H1 (cell line): ENCODE results near the gene CHAT. TPM values are rescaled to one million over a fixed set of nuclear protein-coding genes. Genes with fewer than 3 reads are reported as not detected.

Experiments used
- CTCF ChIA-PET: fragments of 300-600 bp; sonication (Branson Sonifier 250); formaldehyde crosslinking; loops from one replicate; lab custom pipeline; 2021; ENCODE audit not compliant: partially characterized antibody; lab: Charles Lee
- POLR2A ChIA-PET: fragments of 300-600 bp; sonication (Branson Sonifier 250); formaldehyde crosslinking; loops from one replicate; lab custom pipeline; 2021; ENCODE audit warnings: inconsistent platforms; ENCODE audit not compliant: partially characterized antibody; lab: Charles Lee
- DNase-seq, 2 experiments: peaks; one replicate each; pipeline versions ENCODE4 v3.0.0 to v3.0.0-alpha.2; 2010 to 2022; ENCODE audit warnings: low spot score in 2 of 2, low read depth in 1 of 2, mixed read lengths in 1 of 2
- FAIRE-seq: peaks from 2 replicates; lab custom pipeline; 2011; peaks lifted over from hg19 to GRCh38; lab: Jason Lieb, UNC
- H2AFZ ChIP-seq: 2 replicates; pipeline ENCODE4 v1.8.1; 2012; ENCODE audit warnings: low read length, inconsistent platforms
- H2AK5ac ChIP-seq: 2 replicates; pipeline ENCODE4 v1.6.1; 2013; ENCODE audit warnings: low read depth, low read length
- H2BK120ac ChIP-seq: replicated peaks from 2 replicates; pipeline ENCODE3; 2013; ENCODE audit warnings: low read depth, low read length, inconsistent platforms
- H2BK12ac ChIP-seq: 2 replicates; pipeline ENCODE4 v1.6.1; 2013; ENCODE audit warnings: low read depth, low read length
- H2BK15ac ChIP-seq: 2 replicates; pipeline ENCODE4 v1.6.1; 2013; ENCODE audit warnings: low read length
- H2BK20ac ChIP-seq: 2 replicates; pipeline ENCODE4 v1.6.1; 2013; ENCODE audit warnings: low read length
- H2BK5ac ChIP-seq: 2 replicates; pipeline ENCODE4 v1.6.1; 2013; ENCODE audit warnings: low read depth, low read length
- H3K14ac ChIP-seq: 2 replicates; pipeline ENCODE4 v1.6.1; 2013; ENCODE audit warnings: inconsistent platforms; ENCODE audit not compliant: insufficient read length
- H3K18ac ChIP-seq: 2 replicates; pipeline ENCODE4 v1.6.1; 2013; ENCODE audit warnings: low read length; ENCODE audit errors: extremely low read depth
- H3K23ac ChIP-seq: 2 replicates; pipeline ENCODE4 v1.6.1; 2013; ENCODE audit warnings: inconsistent platforms; ENCODE audit not compliant: insufficient read length
- H3K23me2 ChIP-seq: 2 replicates; pipeline ENCODE4 v1.6.1; 2013; ENCODE audit warnings: low read depth, low read length
- H3K27ac ChIP-seq: 2 replicates; pipeline ENCODE4 v1.6.1; 2011; ENCODE audit warnings: low read depth, low read length, inconsistent platforms
- H3K27me3 ChIP-seq, 4 experiments: replicated peaks in 1 of 4; 1 replicate in 1 of 4; 2 replicates in 3 of 4; pipeline versions ENCODE4 v1.6.1 to v1.8.1; 2011 to 2013; ENCODE audit warnings: low read length in 3 of 4, mild to moderate bottlenecking in 3 of 4, inconsistent platforms in 2 of 4, mixed read lengths in 2 of 4, moderate library complexity in 1 of 4; ENCODE audit not compliant: control insufficient read depth in 3 of 4, insufficient read depth in 3 of 4; ENCODE audit errors: extremely low read depth in 1 of 4
- H3K36me3 ChIP-seq, 4 experiments: 2 replicates each; pipeline versions ENCODE4 v1.6.1 to v1.8.1; 2011 to 2013; ENCODE audit warnings: mild to moderate bottlenecking in 4 of 4, low read length in 3 of 4, moderate library complexity in 2 of 4, control low read depth in 1 of 4, inconsistent platforms in 1 of 4; ENCODE audit not compliant: insufficient read depth in 4 of 4, control insufficient read depth in 2 of 4
- H3K4ac ChIP-seq: replicated peaks from 2 replicates; pipeline ENCODE3; 2013; ENCODE audit warnings: low read length, low read depth, mixed read lengths, inconsistent platforms; ENCODE audit not compliant: insufficient read length
- H3K4me1 ChIP-seq, 4 experiments: replicated peaks in 1 of 4; 1 replicate in 1 of 4; 2 replicates in 3 of 4; pipeline versions ENCODE4 v1.6.1 to v1.8.1; 2011 to 2013; ENCODE audit warnings: low read length in 3 of 4, inconsistent platforms in 2 of 4, mixed read lengths in 1 of 4; ENCODE audit not compliant: insufficient read depth in 4 of 4, control insufficient read depth in 3 of 4
- H3K4me2 ChIP-seq, 2 experiments: 2 replicates each; pipeline versions ENCODE4 v1.6.1 to v1.8.1; 2011 to 2013; ENCODE audit warnings: low read depth in 2 of 2, low read length in 2 of 2, control low read depth in 1 of 2, inconsistent platforms in 1 of 2, mild to moderate bottlenecking in 1 of 2; ENCODE audit not compliant: insufficient read depth in 1 of 2
- H3K4me3 ChIP-seq, 4 experiments: fragments of 200-600, 300-600 bp in 1 of 4; sonication (generic), shearing (Covaris generic), sonication (Bioruptor Twin) in 1 of 4; 2 replicates each; pipeline versions ENCODE4 v1.5.1 to v1.8.1; 2011 to 2016; ENCODE audit warnings: low read length in 4 of 4, low read depth in 3 of 4, control low read depth in 2 of 4, inconsistent platforms in 2 of 4, mild to moderate bottlenecking in 2 of 4, mixed read lengths in 1 of 4, moderate library complexity in 1 of 4; ENCODE audit not compliant: insufficient read depth in 2 of 4; ENCODE audit errors: extremely low read depth in 1 of 4
- H3K56ac ChIP-seq: replicated peaks from 2 replicates; pipeline ENCODE3; 2013; ENCODE audit warnings: low read depth, mild to moderate bottlenecking, mixed read lengths, low read length, inconsistent platforms; ENCODE audit not compliant: insufficient read length
- H3K79me1 ChIP-seq: 2 replicates; pipeline ENCODE4 v1.6.1; 2013; ENCODE audit warnings: low read depth, low read length, control low read depth
- H3K79me2 ChIP-seq, 2 experiments: 2 replicates each; pipeline versions ENCODE4 v1.6.1 to v1.8.1; 2012 to 2013; ENCODE audit warnings: low read length in 2 of 2, mild to moderate bottlenecking in 2 of 2, inconsistent platforms in 1 of 2; ENCODE audit not compliant: insufficient read depth in 2 of 2, control insufficient read depth in 1 of 2
- H3K9ac ChIP-seq, 4 experiments: replicated peaks in 1 of 4; 1 replicate in 1 of 4; 2 replicates in 3 of 4; pipeline versions ENCODE4 v1.6.1 to v1.8.1; 2011 to 2013; ENCODE audit warnings: low read depth in 3 of 4, low read length in 3 of 4, control low read depth in 2 of 4, mild to moderate bottlenecking in 2 of 4, moderate library complexity in 2 of 4, inconsistent platforms in 1 of 4; ENCODE audit errors: extremely low read depth in 1 of 4
- H3K9me3 ChIP-seq, 2 experiments: 2 replicates each; pipeline versions ENCODE4 v1.6.1 to v1.8.1; 2012 to 2013; ENCODE audit warnings: mild to moderate bottlenecking in 2 of 2, moderate library complexity in 2 of 2, control low read depth in 1 of 2, inconsistent platforms in 1 of 2, low read depth in 1 of 2, low read length in 1 of 2, mixed read lengths in 1 of 2; ENCODE audit not compliant: insufficient read depth in 2 of 2
- H4K20me1 ChIP-seq, 2 experiments: replicated peaks in 1 of 2; 2 replicates each; pipeline versions ENCODE3 to v1.8.1; 2011 to 2013; ENCODE audit warnings: inconsistent platforms in 2 of 2, low read length in 2 of 2, mild to moderate bottlenecking in 1 of 2; ENCODE audit not compliant: insufficient read depth in 2 of 2, control insufficient read depth in 1 of 2
- H4K5ac ChIP-seq: 2 replicates; pipeline ENCODE4 v1.6.1; 2013; ENCODE audit warnings: low read length, low read depth, mixed read lengths, inconsistent platforms; ENCODE audit not compliant: insufficient read length
- H4K8ac ChIP-seq: 2 replicates; pipeline ENCODE4 v1.8.0; 2013; ENCODE audit warnings: mild to moderate bottlenecking, moderate library complexity, low read length, inconsistent platforms; ENCODE audit not compliant: insufficient read depth; ENCODE audit errors: extremely low read depth
- H4K91ac ChIP-seq: replicated peaks from 2 replicates; pipeline ENCODE3; 2013; ENCODE audit warnings: low read length, mixed read lengths, inconsistent platforms; ENCODE audit not compliant: insufficient read length
- BCL11A ChIP-seq, 2 experiments: IDR thresholded peaks; one replicate each; pipeline ENCODE4 v1.6.1; 2011; ENCODE audit warnings: low read depth in 2 of 2, low read length in 2 of 2, mild to moderate bottlenecking in 2 of 2
- FOSL1 ChIP-seq: IDR thresholded peaks from 2 replicates; pipeline ENCODE4 v1.6.1; 2011; ENCODE audit warnings: mild to moderate bottlenecking, low read depth, low read length, moderate library complexity; ENCODE audit not compliant: insufficient read depth
- SIX5 ChIP-seq: IDR thresholded peaks from 2 replicates; pipeline ENCODE4 v1.6.1; 2011; ENCODE audit warnings: mild to moderate bottlenecking, low read depth, low read length
- WGBS, 2 experiments: shearing (Covaris generic) in 1 of 2; methylation state at CpG; one replicate each; pipeline versions ENCODE4 v1.1.6 to v1.1.7; 2013 to 2015; ENCODE audit warnings: low lambda C conversion rate in 2 of 2, mixed read lengths in 2 of 2, inconsistent platforms in 1 of 2, low coverage in 1 of 2, missing lambda C conversion rate in 1 of 2; ENCODE audit not compliant: insufficient replicate concordance in 2 of 2, insufficient coverage in 1 of 2, insufficient read length in 1 of 2; ENCODE audit errors: extremely low coverage in 1 of 2, missing lambda C conversion rate in 1 of 2; 5-methylcytosine and 5-hydroxymethylcytosine counted together
- polyA plus RNA-seq, 7 experiments: library from polyadenylated mRNA; depleted of rRNA in 3 of 7; stranded (reverse) in 5 of 7; unstranded in 2 of 7; fragments of >200 nt in 5 of 7; fragments of 200-250 nt in 2 of 7; gene quantifications; 1 replicate in 5 of 7; 2 replicates in 1 of 7; 4 replicates in 1 of 7; pipeline versions ENCODE4 v1.2.1 to v1.2.3, GENCODE V29; 2011 to 2013; ENCODE audit warnings: missing spikeins in 2 of 7, mixed read lengths in 2 of 7
- total RNA-seq: library from RNA; stranded (reverse); fragmentation: NEBNext Ultra II Directional; extraction: Animal tissue kit (Norgen Biotek cat#: 25700); gene quantifications from 2 replicates; pipeline ENCODE4 v1.2.1, GENCODE V29; 2021

Gene CHAT
- total and polyA plus RNA-seq, 2 of the 8 experiments (the other 6 are each of a cell fraction or from before 2014, with no cell fraction given), result not detected

- Histone ChIP-seq H3K4me2 (no peak overlapping the region), H4K5ac (no peak overlapping the region), H3K79me2 (no peaks in the 10 kb centered on the region), H3K56ac (no peak overlapping the region), H2BK12ac (no peak overlapping the region), H3K18ac (no peak overlapping the region), H3K14ac (no peak overlapping the region), H3K4me1 (no peaks in the 10 kb centered on the region), H3K23ac (no peak overlapping the region), H3K27ac (no peak overlapping the region), H2BK15ac (no peak overlapping the region), H3K27me3 (no peaks in the 10 kb centered on the region; a peak in 1 of 7 replicates), H4K91ac (no peak overlapping the region), H3K79me1 (0 out of 2 replicates have a peak, but pooled peaks cover 2% of the 10 kb centered on the region), H2AFZ (no peak overlapping the region), H4K8ac (no peak overlapping the region; the same call in 1 of the 2 replicates), H2BK5ac (no peak overlapping the region), H3K36me3 (no peaks in the 10 kb centered on the region), H2AK5ac (no peak overlapping the region), H3K9me3 (no peaks in the 10 kb centered on the region), H2BK120ac (no peak overlapping the region), H3K4ac (no peak overlapping the region), H3K23me2 (no peaks in the 10 kb centered on the region), H2BK20ac (no peak overlapping the region), H3K4me3 (no peak overlapping the region), H4K20me1 (no peaks in the 10 kb centered on the region), H3K9ac (no peak overlapping the region)
- no peak for DNase-seq
- CTCF ChIA-PET, result interaction anchor here (1.0 to 2.1 kb wide), 8 partner anchors 10 to 102 kb away, joined by 3 to 5 read pairs (median 3); no protein-coding TSS in a partner anchor
- POLR2A ChIA-PET, result no interaction called here
- 81% methylated on average over 5 of the region's 5 CpGs; no CpG with 5 or more reads in 1 of the 2 experiments for WGBS, 2 experiments
- no peak for FAIRE-seq
- TF ChIP-seq SIX5, result no peak
- no peak for TF ChIP-seq FOSL1
- TF ChIP-seq BCL11A (IDR thresholded peaks at IDR 0.05; ENCODE audit: low read depth in 2 of 2, low read length in 2 of 2), result no peak
These were observed 29.6 kb downstream of the CHAT start for GRCh38 chr10:49643241-49644034.
